Keratinocyte (primary cell): ENCODE data around the gene METAP1.

Experiments
- EZH2 ChIP-seq: IDR thresholded peaks from one replicate; pipeline ENCODE4 v1.6.1; 2012; ENCODE audit warnings: inconsistent platforms, mild to moderate bottlenecking, low read length, moderate library complexity
- TF ChIP-seq, protein P1 (sequence below), 3 experiments: IDR thresholded peaks in 1 of 3; conservative IDR thresholded peaks in 1 of 3; optimal IDR thresholded peaks in 1 of 3; 2 replicates in 2 of 3; 3 replicates in 1 of 3; pipeline versions ENCODE3 to v1.5.1; 2011; ENCODE audit warnings: low read length in 3 of 3, mild to moderate bottlenecking in 3 of 3, moderate library complexity in 2 of 3, control low read depth in 1 of 3, inconsistent platforms in 1 of 3; ENCODE audit not compliant: insufficient read depth in 2 of 3; ENCODE audit errors: extremely low read depth in 1 of 3

DNA sequence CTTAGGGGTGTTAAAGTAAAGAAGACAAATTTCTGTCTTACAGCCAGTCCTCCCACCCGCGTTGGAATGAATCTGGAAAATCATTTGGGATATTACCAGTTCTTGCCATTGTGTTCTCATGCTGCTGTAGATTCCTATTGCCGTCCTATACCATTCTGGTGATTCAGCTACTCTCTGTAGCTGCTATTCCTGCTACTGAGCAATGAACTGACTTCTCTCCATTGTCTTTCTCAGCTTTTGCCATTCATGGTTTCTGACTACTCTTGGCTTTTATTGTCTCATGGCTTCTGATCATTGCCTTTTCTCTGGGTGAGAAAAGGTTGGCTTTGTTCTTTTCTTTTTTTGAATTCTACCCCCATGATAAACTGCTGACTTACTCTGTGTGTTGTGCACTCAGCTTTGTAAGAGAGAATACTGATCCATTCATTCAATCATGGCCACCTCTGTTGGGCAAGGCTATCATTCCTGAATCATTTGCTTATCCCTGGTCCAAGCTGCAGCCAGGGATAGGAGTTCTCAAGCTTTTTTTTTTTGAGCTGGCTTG, 27.7 kb upstream of the METAP1 start:
- TF ChIP-seq, protein P1, sequence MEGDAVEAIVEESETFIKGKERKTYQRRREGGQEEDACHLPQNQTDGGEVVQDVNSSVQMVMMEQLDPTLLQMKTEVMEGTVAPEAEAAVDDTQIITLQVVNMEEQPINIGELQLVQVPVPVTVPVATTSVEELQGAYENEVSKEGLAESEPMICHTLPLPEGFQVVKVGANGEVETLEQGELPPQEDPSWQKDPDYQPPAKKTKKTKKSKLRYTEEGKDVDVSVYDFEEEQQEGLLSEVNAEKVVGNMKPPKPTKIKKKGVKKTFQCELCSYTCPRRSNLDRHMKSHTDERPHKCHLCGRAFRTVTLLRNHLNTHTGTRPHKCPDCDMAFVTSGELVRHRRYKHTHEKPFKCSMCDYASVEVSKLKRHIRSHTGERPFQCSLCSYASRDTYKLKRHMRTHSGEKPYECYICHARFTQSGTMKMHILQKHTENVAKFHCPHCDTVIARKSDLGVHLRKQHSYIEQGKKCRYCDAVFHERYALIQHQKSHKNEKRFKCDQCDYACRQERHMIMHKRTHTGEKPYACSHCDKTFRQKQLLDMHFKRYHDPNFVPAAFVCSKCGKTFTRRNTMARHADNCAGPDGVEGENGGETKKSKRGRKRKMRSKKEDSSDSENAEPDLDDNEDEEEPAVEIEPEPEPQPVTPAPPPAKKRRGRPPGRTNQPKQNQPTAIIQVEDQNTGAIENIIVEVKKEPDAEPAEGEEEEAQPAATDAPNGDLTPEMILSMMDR (optimal IDR thresholded peaks at IDR 0.05 in 1 of 3, IDR thresholded peaks at IDR 0.05 in 1 of 3, conservative IDR thresholded peaks at IDR 0.05 in 1 of 3; ENCODE audit: extremely low read depth in 1 of 3, insufficient read depth in 2 of 3, low read length in 3 of 3): no peak
- TF ChIP-seq EZH2: no peak
